H1 (cell line): ENCODE results near the gene CH25H. TPM values are rescaled to one million over a fixed set of nuclear protein-coding genes. Genes with fewer than 3 reads are reported as not detected.

Experiments used
- CTCF ChIA-PET: fragments of 300-600 bp; sonication (Branson Sonifier 250); formaldehyde crosslinking; loops from one replicate; lab custom pipeline; 2021; ENCODE audit not compliant: partially characterized antibody; lab: Charles Lee
- POLR2A ChIA-PET: fragments of 300-600 bp; sonication (Branson Sonifier 250); formaldehyde crosslinking; loops from one replicate; lab custom pipeline; 2021; ENCODE audit warnings: inconsistent platforms; ENCODE audit not compliant: partially characterized antibody; lab: Charles Lee
- DNase-seq, 2 experiments: peaks; one replicate each; pipeline versions ENCODE4 v3.0.0 to v3.0.0-alpha.2; 2010 to 2022; ENCODE audit warnings: low spot score in 2 of 2, low read depth in 1 of 2, mixed read lengths in 1 of 2
- FAIRE-seq: peaks from 2 replicates; lab custom pipeline; 2011; peaks lifted over from hg19 to GRCh38; lab: Jason Lieb, UNC
- H2AFZ ChIP-seq: 2 replicates; pipeline ENCODE4 v1.8.1; 2012; ENCODE audit warnings: low read length, inconsistent platforms
- H2AK5ac ChIP-seq: 2 replicates; pipeline ENCODE4 v1.6.1; 2013; ENCODE audit warnings: low read depth, low read length
- H2BK120ac ChIP-seq: replicated peaks from 2 replicates; pipeline ENCODE3; 2013; ENCODE audit warnings: low read depth, low read length, inconsistent platforms
- H2BK12ac ChIP-seq: 2 replicates; pipeline ENCODE4 v1.6.1; 2013; ENCODE audit warnings: low read depth, low read length
- H2BK15ac ChIP-seq: 2 replicates; pipeline ENCODE4 v1.6.1; 2013; ENCODE audit warnings: low read length
- H2BK20ac ChIP-seq: 2 replicates; pipeline ENCODE4 v1.6.1; 2013; ENCODE audit warnings: low read length
- H2BK5ac ChIP-seq: 2 replicates; pipeline ENCODE4 v1.6.1; 2013; ENCODE audit warnings: low read depth, low read length
- H3K14ac ChIP-seq: 2 replicates; pipeline ENCODE4 v1.6.1; 2013; ENCODE audit warnings: inconsistent platforms; ENCODE audit not compliant: insufficient read length
- H3K18ac ChIP-seq: 2 replicates; pipeline ENCODE4 v1.6.1; 2013; ENCODE audit warnings: low read length; ENCODE audit errors: extremely low read depth
- H3K23ac ChIP-seq: 2 replicates; pipeline ENCODE4 v1.6.1; 2013; ENCODE audit warnings: inconsistent platforms; ENCODE audit not compliant: insufficient read length
- H3K23me2 ChIP-seq: 2 replicates; pipeline ENCODE4 v1.6.1; 2013; ENCODE audit warnings: low read depth, low read length
- H3K27ac ChIP-seq: 2 replicates; pipeline ENCODE4 v1.6.1; 2011; ENCODE audit warnings: low read depth, low read length, inconsistent platforms
- H3K27me3 ChIP-seq, 4 experiments: replicated peaks in 1 of 4; 1 replicate in 1 of 4; 2 replicates in 3 of 4; pipeline versions ENCODE4 v1.6.1 to v1.8.1; 2011 to 2013; ENCODE audit warnings: low read length in 3 of 4, mild to moderate bottlenecking in 3 of 4, inconsistent platforms in 2 of 4, mixed read lengths in 2 of 4, moderate library complexity in 1 of 4; ENCODE audit not compliant: control insufficient read depth in 3 of 4, insufficient read depth in 3 of 4; ENCODE audit errors: extremely low read depth in 1 of 4
- H3K36me3 ChIP-seq, 4 experiments: 2 replicates each; pipeline versions ENCODE4 v1.6.1 to v1.8.1; 2011 to 2013; ENCODE audit warnings: mild to moderate bottlenecking in 4 of 4, low read length in 3 of 4, moderate library complexity in 2 of 4, control low read depth in 1 of 4, inconsistent platforms in 1 of 4; ENCODE audit not compliant: insufficient read depth in 4 of 4, control insufficient read depth in 2 of 4
- H3K4ac ChIP-seq: replicated peaks from 2 replicates; pipeline ENCODE3; 2013; ENCODE audit warnings: low read length, low read depth, mixed read lengths, inconsistent platforms; ENCODE audit not compliant: insufficient read length
- H3K4me1 ChIP-seq, 4 experiments: replicated peaks in 1 of 4; 1 replicate in 1 of 4; 2 replicates in 3 of 4; pipeline versions ENCODE4 v1.6.1 to v1.8.1; 2011 to 2013; ENCODE audit warnings: low read length in 3 of 4, inconsistent platforms in 2 of 4, mixed read lengths in 1 of 4; ENCODE audit not compliant: insufficient read depth in 4 of 4, control insufficient read depth in 3 of 4
- H3K4me2 ChIP-seq, 2 experiments: 2 replicates each; pipeline versions ENCODE4 v1.6.1 to v1.8.1; 2011 to 2013; ENCODE audit warnings: low read depth in 2 of 2, low read length in 2 of 2, control low read depth in 1 of 2, inconsistent platforms in 1 of 2, mild to moderate bottlenecking in 1 of 2; ENCODE audit not compliant: insufficient read depth in 1 of 2
- H3K4me3 ChIP-seq, 4 experiments: fragments of 200-600, 300-600 bp in 1 of 4; sonication (generic), shearing (Covaris generic), sonication (Bioruptor Twin) in 1 of 4; 2 replicates each; pipeline versions ENCODE4 v1.5.1 to v1.8.1; 2011 to 2016; ENCODE audit warnings: low read length in 4 of 4, low read depth in 3 of 4, control low read depth in 2 of 4, inconsistent platforms in 2 of 4, mild to moderate bottlenecking in 2 of 4, mixed read lengths in 1 of 4, moderate library complexity in 1 of 4; ENCODE audit not compliant: insufficient read depth in 2 of 4; ENCODE audit errors: extremely low read depth in 1 of 4
- H3K56ac ChIP-seq: replicated peaks from 2 replicates; pipeline ENCODE3; 2013; ENCODE audit warnings: low read depth, mild to moderate bottlenecking, mixed read lengths, low read length, inconsistent platforms; ENCODE audit not compliant: insufficient read length
- H3K79me1 ChIP-seq: 2 replicates; pipeline ENCODE4 v1.6.1; 2013; ENCODE audit warnings: low read depth, low read length, control low read depth
- H3K79me2 ChIP-seq, 2 experiments: 2 replicates each; pipeline versions ENCODE4 v1.6.1 to v1.8.1; 2012 to 2013; ENCODE audit warnings: low read length in 2 of 2, mild to moderate bottlenecking in 2 of 2, inconsistent platforms in 1 of 2; ENCODE audit not compliant: insufficient read depth in 2 of 2, control insufficient read depth in 1 of 2
- H3K9ac ChIP-seq, 4 experiments: replicated peaks in 1 of 4; 1 replicate in 1 of 4; 2 replicates in 3 of 4; pipeline versions ENCODE4 v1.6.1 to v1.8.1; 2011 to 2013; ENCODE audit warnings: low read depth in 3 of 4, low read length in 3 of 4, control low read depth in 2 of 4, mild to moderate bottlenecking in 2 of 4, moderate library complexity in 2 of 4, inconsistent platforms in 1 of 4; ENCODE audit errors: extremely low read depth in 1 of 4
- H3K9me3 ChIP-seq, 2 experiments: 2 replicates each; pipeline versions ENCODE4 v1.6.1 to v1.8.1; 2012 to 2013; ENCODE audit warnings: mild to moderate bottlenecking in 2 of 2, moderate library complexity in 2 of 2, control low read depth in 1 of 2, inconsistent platforms in 1 of 2, low read depth in 1 of 2, low read length in 1 of 2, mixed read lengths in 1 of 2; ENCODE audit not compliant: insufficient read depth in 2 of 2
- H4K20me1 ChIP-seq, 2 experiments: replicated peaks in 1 of 2; 2 replicates each; pipeline versions ENCODE3 to v1.8.1; 2011 to 2013; ENCODE audit warnings: inconsistent platforms in 2 of 2, low read length in 2 of 2, mild to moderate bottlenecking in 1 of 2; ENCODE audit not compliant: insufficient read depth in 2 of 2, control insufficient read depth in 1 of 2
- H4K5ac ChIP-seq: 2 replicates; pipeline ENCODE4 v1.6.1; 2013; ENCODE audit warnings: low read length, low read depth, mixed read lengths, inconsistent platforms; ENCODE audit not compliant: insufficient read length
- H4K8ac ChIP-seq: 2 replicates; pipeline ENCODE4 v1.8.0; 2013; ENCODE audit warnings: mild to moderate bottlenecking, moderate library complexity, low read length, inconsistent platforms; ENCODE audit not compliant: insufficient read depth; ENCODE audit errors: extremely low read depth
- H4K91ac ChIP-seq: replicated peaks from 2 replicates; pipeline ENCODE3; 2013; ENCODE audit warnings: low read length, mixed read lengths, inconsistent platforms; ENCODE audit not compliant: insufficient read length
- CTBP2 ChIP-seq: IDR thresholded peaks from 2 replicates; pipeline ENCODE4 v1.7.0; 2011; ENCODE audit warnings: borderline replicate concordance, mild to moderate bottlenecking, moderate library complexity, mixed read lengths, low read length; ENCODE audit not compliant: insufficient read depth, insufficient read length
- FOSL1 ChIP-seq: IDR thresholded peaks from 2 replicates; pipeline ENCODE4 v1.6.1; 2011; ENCODE audit warnings: mild to moderate bottlenecking, low read depth, low read length, moderate library complexity; ENCODE audit not compliant: insufficient read depth
- SP4 ChIP-seq: IDR thresholded peaks from 2 replicates; pipeline ENCODE4 v1.6.1; 2012; ENCODE audit warnings: low read length, inconsistent platforms
- WGBS, 2 experiments: shearing (Covaris generic) in 1 of 2; methylation state at CpG; one replicate each; pipeline versions ENCODE4 v1.1.6 to v1.1.7; 2013 to 2015; ENCODE audit warnings: low lambda C conversion rate in 2 of 2, mixed read lengths in 2 of 2, inconsistent platforms in 1 of 2, low coverage in 1 of 2, missing lambda C conversion rate in 1 of 2; ENCODE audit not compliant: insufficient replicate concordance in 2 of 2, insufficient coverage in 1 of 2, insufficient read length in 1 of 2; ENCODE audit errors: extremely low coverage in 1 of 2, missing lambda C conversion rate in 1 of 2; 5-methylcytosine and 5-hydroxymethylcytosine counted together
- polyA plus RNA-seq, 7 experiments: library from polyadenylated mRNA; depleted of rRNA in 3 of 7; stranded (reverse) in 5 of 7; unstranded in 2 of 7; fragments of >200 nt in 5 of 7; fragments of 200-250 nt in 2 of 7; gene quantifications; 1 replicate in 5 of 7; 2 replicates in 1 of 7; 4 replicates in 1 of 7; pipeline versions ENCODE4 v1.2.1 to v1.2.3, GENCODE V29; 2011 to 2013; ENCODE audit warnings: missing spikeins in 2 of 7, mixed read lengths in 2 of 7
- total RNA-seq: library from RNA; stranded (reverse); fragmentation: NEBNext Ultra II Directional; extraction: Animal tissue kit (Norgen Biotek cat#: 25700); gene quantifications from 2 replicates; pipeline ENCODE4 v1.2.1, GENCODE V29; 2021
- TF ChIP-seq, protein P1 (sequence below), 3 experiments: IDR thresholded peaks; 1 replicate in 2 of 3; 2 replicates in 1 of 3; pipeline versions ENCODE4 v1.5.1 to v1.6.1; 2011; ENCODE audit warnings: low read length in 3 of 3, mild to moderate bottlenecking in 3 of 3, inconsistent platforms in 2 of 3, low read depth in 1 of 3, moderate library complexity in 1 of 3; ENCODE audit not compliant: insufficient read depth in 1 of 3; ENCODE audit errors: control extremely low read depth in 1 of 3

The CH25H gene
- total and polyA plus RNA-seq, 2 of the 8 experiments (the other 6 are each of a cell fraction or from before 2014, with no cell fraction given) = 0.56 to 1.3 TPM

DNA sequence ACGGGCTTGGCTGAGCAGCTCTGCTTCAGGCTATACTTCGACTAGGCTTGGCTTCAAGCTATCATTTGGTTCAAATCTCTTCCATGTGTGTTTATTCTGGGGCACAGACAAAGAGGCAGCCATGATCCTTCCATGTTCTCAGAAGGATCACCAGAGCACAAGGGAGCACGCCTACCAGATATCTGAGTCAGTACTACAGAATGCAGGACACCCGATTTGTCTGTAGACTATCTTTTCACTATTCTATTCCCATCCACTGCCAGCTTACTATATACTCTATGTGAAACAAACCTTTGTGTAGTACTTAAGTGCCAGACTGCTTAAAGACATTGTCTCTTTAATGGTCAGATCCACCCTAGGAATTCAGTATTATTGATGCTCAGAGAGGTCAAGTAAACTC lies 35.1 kb downstream of the CH25H start:
- 89% methylated on average over 4 of the region's 4 CpGs; no CpG with 5 or more reads in 1 of the 2 experiments for WGBS, 2 experiments

More for the DNA sequence above, 35.1 kb downstream of the CH25H start:
- TF ChIP-seq CTBP2 (no peak), FOSL1 (no peak), SP4 (no peak)
- TF ChIP-seq, protein P1, sequence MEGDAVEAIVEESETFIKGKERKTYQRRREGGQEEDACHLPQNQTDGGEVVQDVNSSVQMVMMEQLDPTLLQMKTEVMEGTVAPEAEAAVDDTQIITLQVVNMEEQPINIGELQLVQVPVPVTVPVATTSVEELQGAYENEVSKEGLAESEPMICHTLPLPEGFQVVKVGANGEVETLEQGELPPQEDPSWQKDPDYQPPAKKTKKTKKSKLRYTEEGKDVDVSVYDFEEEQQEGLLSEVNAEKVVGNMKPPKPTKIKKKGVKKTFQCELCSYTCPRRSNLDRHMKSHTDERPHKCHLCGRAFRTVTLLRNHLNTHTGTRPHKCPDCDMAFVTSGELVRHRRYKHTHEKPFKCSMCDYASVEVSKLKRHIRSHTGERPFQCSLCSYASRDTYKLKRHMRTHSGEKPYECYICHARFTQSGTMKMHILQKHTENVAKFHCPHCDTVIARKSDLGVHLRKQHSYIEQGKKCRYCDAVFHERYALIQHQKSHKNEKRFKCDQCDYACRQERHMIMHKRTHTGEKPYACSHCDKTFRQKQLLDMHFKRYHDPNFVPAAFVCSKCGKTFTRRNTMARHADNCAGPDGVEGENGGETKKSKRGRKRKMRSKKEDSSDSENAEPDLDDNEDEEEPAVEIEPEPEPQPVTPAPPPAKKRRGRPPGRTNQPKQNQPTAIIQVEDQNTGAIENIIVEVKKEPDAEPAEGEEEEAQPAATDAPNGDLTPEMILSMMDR (IDR thresholded peaks at IDR 0.05; ENCODE audit: control extremely low read depth in 1 of 3, insufficient read depth in 1 of 3, low read depth in 1 of 3, low read length in 3 of 3) = no peak
- ChIA-PET POLR2A (no interaction called here), CTCF (interaction anchor here (1.1 kb wide), 1 partner anchor 205 kb away, joined by 3 read pairs; no protein-coding TSS in a partner anchor)
- Histone ChIP-seq H3K9ac (no peak overlapping the region), H3K36me3 (no peaks in the 10 kb centered on the region), H3K27me3 (no peaks in the 10 kb centered on the region), H3K27ac (no peak overlapping the region), H3K79me1 (no peaks in the 10 kb centered on the region), H3K4me2 (no peak overlapping the region), H2BK20ac (no peak overlapping the region), H4K8ac (no peak overlapping the region), H3K23ac (no peak overlapping the region), H2BK120ac (no peak overlapping the region), H4K20me1 (no peaks in the 10 kb centered on the region), H2BK15ac (no peak overlapping the region; the same call in 1 of the 2 replicates), H4K91ac (no peak overlapping the region), H2BK5ac (no peak overlapping the region), H2AK5ac (no peak overlapping the region), H3K4me3 (no peak overlapping the region), H3K79me2 (no peaks in the 10 kb centered on the region), H3K18ac (no peak overlapping the region), H3K9me3 (no peaks in the 10 kb centered on the region), H3K4ac (no peak overlapping the region), H3K14ac (no peak overlapping the region), H4K5ac (no peak overlapping the region), H2BK12ac (no peak overlapping the region), H3K56ac (no peak overlapping the region), H3K4me1 (peaks cover 0 to 6% (median 3%) of the 10 kb centered on the region in 4 experiments; a peak in 2 of 7 replicates), H3K23me2 (no peaks in the 10 kb centered on the region), H2AFZ (peak overlapping the region; percentile 72; the same call in 1 of the 2 replicates)
- no peak for FAIRE-seq
- DNase-seq = no peak
